ENCODE measurements around the gene TMBIM4.

GRCh38 chr12:66115071-66115600 lies 54.7 kb downstream of the TMBIM4 start:
- TF ChIP-seq CTCF (IDR thresholded peaks at IDR 0.05; ENCODE audit: insufficient read depth, low read length, poor library complexity, severe bottlenecking) (no peak), EZH2phosphoT487 (conservative IDR thresholded peaks at IDR 0.05; ENCODE audit: low read length) (no peak)
